ENCODE measurements around the gene CCNB1IP1. TPM values are rescaled to one million over a fixed set of nuclear protein-coding genes. Genes with fewer than 3 reads are reported as not detected.
"Not testable (repeated sequence)": the region's sequence is repeated elsewhere in the genome, so short reads cannot be mapped to it uniquely, and the experiment has no call there.

CCNB1IP1 gene
- total RNA-seq, 1 experiment from 2014 or later, result 121 TPM

- intact Hi-C loops (cut with micrococcal nuclease; ENCODE audit: unreplicated experiment), result no loop called here
- no peak overlapping the region for H3K27ac ChIP-seq (ENCODE audit: low read depth, low read length, poor library complexity, severe bottlenecking)
- ChIA-PET CTCF (no interaction called here), POLR2A (ENCODE audit: low non-redundant PET) (no interaction called here)
- no peak for DNase-seq (ENCODE audit: low spot score)
- H3K27me3 ChIP-seq (replicated peaks; ENCODE audit: insufficient read depth, low read depth, low read length, poor library complexity), result no peaks in the 10 kb centered on the region
- no peaks in the 10 kb centered on the region for H3K9me3 ChIP-seq (ENCODE audit: low read depth, low read length, poor library complexity, severe bottlenecking)
- BruUV-seq (replicated peaks), result no TSS peak
- peaks cover 55% of the 10 kb centered on the region for H3K36me3 ChIP-seq (ENCODE audit: insufficient read depth, low read length, poor library complexity, severe bottlenecking)
- no peak overlapping the region for H3K4me3 ChIP-seq (ENCODE audit: low read depth, low read length, poor library complexity, severe bottlenecking)
- H3K4me1 ChIP-seq (ENCODE audit: insufficient read depth, low read length, poor library complexity, severe bottlenecking), result no peaks in the 10 kb centered on the region
- TF ChIP-seq CTCF (conservative IDR thresholded peaks at IDR 0.05; ENCODE audit: low read depth, low read length) (no peak), EZH2 (IDR thresholded peaks at IDR 0.05; ENCODE audit: borderline replicate concordance, low read depth, low read length, poor library complexity, severe bottlenecking) (no peak)
These were observed 38.0 kb downstream of the CCNB1IP1 start for GRCh38 chr14:20295067-20295466.

GRCh38 chr14:20294636-20295035, 38.4 kb downstream of the CCNB1IP1 start:
- ChIA-PET CTCF (no interaction called here), POLR2A (ENCODE audit: low non-redundant PET) (no interaction called here)
- no peaks in the 10 kb centered on the region for H3K4me1 ChIP-seq (ENCODE audit: insufficient read depth, low read length, poor library complexity, severe bottlenecking)
- BruUV-seq (replicated peaks), result no TSS peak
- no peak for DNase-seq (ENCODE audit: low spot score)
- no peaks in the 10 kb centered on the region for H3K9me3 ChIP-seq (ENCODE audit: low read depth, low read length, poor library complexity, severe bottlenecking)
- no peak overlapping the region for H3K27ac ChIP-seq (ENCODE audit: low read depth, low read length, poor library complexity, severe bottlenecking)
- no peak overlapping the region for H3K4me3 ChIP-seq (ENCODE audit: low read depth, low read length, poor library complexity, severe bottlenecking)
- intact Hi-C loops (cut with micrococcal nuclease; ENCODE audit: unreplicated experiment), result no loop called here
- peaks cover 55% of the 10 kb centered on the region for H3K36me3 ChIP-seq (ENCODE audit: insufficient read depth, low read length, poor library complexity, severe bottlenecking)
- TF ChIP-seq CTCF (conservative IDR thresholded peaks at IDR 0.05; ENCODE audit: low read depth, low read length) (no peak), EZH2 (IDR thresholded peaks at IDR 0.05; ENCODE audit: borderline replicate concordance, low read depth, low read length, poor library complexity, severe bottlenecking) (no peak)
- no peaks in the 10 kb centered on the region for H3K27me3 ChIP-seq (replicated peaks; ENCODE audit: insufficient read depth, low read depth, low read length, poor library complexity)

DNA sequence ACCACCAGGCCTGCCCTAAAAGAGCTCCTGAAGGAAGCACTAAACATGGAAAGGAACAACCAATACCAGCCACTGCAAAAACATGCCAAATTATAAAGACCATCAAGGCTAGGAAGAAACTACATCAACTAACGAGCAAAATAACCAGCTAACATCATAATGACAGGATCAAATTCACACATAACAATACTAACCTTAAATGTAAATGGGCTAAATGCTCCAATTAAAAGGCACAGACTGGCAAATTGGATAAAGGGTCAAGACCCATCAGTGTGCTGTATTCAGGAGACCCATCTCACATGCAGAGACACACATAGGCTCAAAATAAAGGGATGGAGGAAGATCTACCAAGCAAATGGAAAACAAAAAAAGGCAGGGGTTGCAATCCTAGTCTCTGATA, 51.1 kb downstream of the CCNB1IP1 start:
- DNase-seq (ENCODE audit: low spot score); CTCF ChIA-PET; H3K27ac ChIP-seq (ENCODE audit: low read depth, low read length, poor library complexity, severe bottlenecking); intact Hi-C loops (cut with micrococcal nuclease; ENCODE audit: unreplicated experiment); BruUV-seq (replicated peaks); POLR2A ChIA-PET (ENCODE audit: low non-redundant PET); H3K4me3 ChIP-seq (ENCODE audit: low read depth, low read length, poor library complexity, severe bottlenecking); H3K9me3 ChIP-seq (ENCODE audit: low read depth, low read length, poor library complexity, severe bottlenecking); H3K36me3 ChIP-seq (ENCODE audit: insufficient read depth, low read length, poor library complexity, severe bottlenecking); H3K4me1 ChIP-seq (ENCODE audit: insufficient read depth, low read length, poor library complexity, severe bottlenecking); H3K27me3 ChIP-seq (replicated peaks; ENCODE audit: insufficient read depth, low read depth, low read length, poor library complexity): not testable (repeated sequence)

- H3K4me1 ChIP-seq (ENCODE audit: insufficient read depth, low read length, poor library complexity, severe bottlenecking); H3K36me3 ChIP-seq (ENCODE audit: insufficient read depth, low read length, poor library complexity, severe bottlenecking); DNase-seq (ENCODE audit: low spot score); H3K4me3 ChIP-seq (ENCODE audit: low read depth, low read length, poor library complexity, severe bottlenecking); H3K9me3 ChIP-seq (ENCODE audit: low read depth, low read length, poor library complexity, severe bottlenecking); POLR2A ChIA-PET (ENCODE audit: low non-redundant PET); H3K27ac ChIP-seq (ENCODE audit: low read depth, low read length, poor library complexity, severe bottlenecking); CTCF ChIA-PET; BruUV-seq (replicated peaks); intact Hi-C loops (cut with micrococcal nuclease; ENCODE audit: unreplicated experiment); H3K27me3 ChIP-seq (replicated peaks; ENCODE audit: insufficient read depth, low read depth, low read length, poor library complexity): not testable (repeated sequence)
These were observed 52.8 kb downstream of the CCNB1IP1 start for GRCh38 chr14:20280265-20280664.

Measured in A673 (cell line).